Nephron (organoid): ENCODE data around the gene NAAA.

Experiments
- H3K27ac Mint-ChIP-seq, 3 experiments: 2 replicates each; pipeline ENCODE4 v1.8.0; 2020; ENCODE audit warnings: mixed read lengths in 3 of 3, mild to moderate bottlenecking in 2 of 3, moderate library complexity in 1 of 3
- H3K27me3 Mint-ChIP-seq: 2 replicates; pipeline ENCODE4 v1.8.0; 2021; ENCODE audit warnings: low read depth, mild to moderate bottlenecking, moderate library complexity, mixed read lengths
- H3K36me3 Mint-ChIP-seq: 2 replicates; pipeline ENCODE4 v1.8.0; 2020; ENCODE audit warnings: low read depth, mixed read lengths
- H3K4me1 Mint-ChIP-seq: 2 replicates; pipeline ENCODE4 v1.8.0; 2020; ENCODE audit warnings: mixed read lengths
- H3K4me3 Mint-ChIP-seq, 3 experiments: 2 replicates each; pipeline ENCODE4 v1.8.0; 2020; ENCODE audit warnings: mild to moderate bottlenecking in 3 of 3, mixed read lengths in 3 of 3, moderate library complexity in 2 of 3
- H3K9me3 Mint-ChIP-seq: 2 replicates; pipeline ENCODE4 v1.8.0; 2020; ENCODE audit warnings: mixed read lengths
- CTCF ChIP-seq, 3 experiments: fragments of 200-600 bp; sonication (generic); IDR thresholded peaks; one replicate each; pipeline ENCODE4 v1.5.0; 2021; ENCODE audit warnings: antibody characterized with exemption in 3 of 3; ENCODE audit not compliant: unreplicated experiment in 3 of 3

Gene NAAA

GRCh38 chr4:75880278-75880677 is 60.5 kb downstream of the NAAA start:
- TF ChIP-seq CTCF (IDR thresholded peaks at IDR 0.05; ENCODE audit: unreplicated experiment in 3 of 3): no peak
- H3K4me3 Mint-ChIP-seq: no peak overlapping the region
- no peaks in the 10 kb centered on the region for H3K36me3 Mint-ChIP-seq
- H3K9me3 Mint-ChIP-seq: no peaks in the 10 kb centered on the region
- H3K27ac Mint-ChIP-seq: no peak overlapping the region
- H3K27me3 Mint-ChIP-seq: peaks cover 13% of the 10 kb centered on the region
- H3K4me1 Mint-ChIP-seq: no peaks in the 10 kb centered on the region

GRCh38 chr4:75878246-75878756 is 62.5 kb downstream of the NAAA start:
- Mint-ChIP-seq H3K27ac (no peak overlapping the region), H3K36me3 (no peaks in the 10 kb centered on the region), H3K27me3 (peaks cover 16% of the 10 kb centered on the region), H3K9me3 (no peaks in the 10 kb centered on the region), H3K4me1 (no peaks in the 10 kb centered on the region), H3K4me3 (no peak overlapping the region)
- no peak for TF ChIP-seq CTCF (IDR thresholded peaks at IDR 0.05; ENCODE audit: unreplicated experiment in 3 of 3)

GRCh38 chr4:75876218-75876617 is 64.6 kb downstream of the NAAA start:
- H3K27me3 Mint-ChIP-seq: peaks cover 22% of the 10 kb centered on the region
- no peak for TF ChIP-seq CTCF (IDR thresholded peaks at IDR 0.05; ENCODE audit: unreplicated experiment in 3 of 3)
- H3K4me1 Mint-ChIP-seq: no peaks in the 10 kb centered on the region
- no peak overlapping the region for H3K27ac Mint-ChIP-seq
- H3K4me3 Mint-ChIP-seq: no peak overlapping the region
- no peaks in the 10 kb centered on the region for H3K9me3 Mint-ChIP-seq
- no peaks in the 10 kb centered on the region for H3K36me3 Mint-ChIP-seq

- TF ChIP-seq CTCF (IDR thresholded peaks at IDR 0.05; ENCODE audit: unreplicated experiment in 3 of 3): no peak
- H3K27ac Mint-ChIP-seq: no peak overlapping the region
- H3K4me3 Mint-ChIP-seq: no peak overlapping the region
- H3K4me1 Mint-ChIP-seq: no peaks in the 10 kb centered on the region
- no peaks in the 10 kb centered on the region for H3K9me3 Mint-ChIP-seq
- no peaks in the 10 kb centered on the region for H3K36me3 Mint-ChIP-seq
- peaks cover 9% of the 10 kb centered on the region for H3K27me3 Mint-ChIP-seq
Measured at GRCh38 chr4:75869100-75869499, 71.7 kb downstream of the NAAA start.

- H3K27me3 Mint-ChIP-seq: no peaks in the 10 kb centered on the region
Measured at GRCh38 chr4:75867130-75867529, 73.7 kb downstream of the NAAA start.

More at GRCh38 chr4:75867130-75867529, 73.7 kb downstream of the NAAA start:
- H3K9me3 Mint-ChIP-seq: no peaks in the 10 kb centered on the region
- no peaks in the 10 kb centered on the region for H3K4me1 Mint-ChIP-seq
- TF ChIP-seq CTCF (IDR thresholded peaks at IDR 0.05; ENCODE audit: unreplicated experiment in 3 of 3): no peak
- peak overlapping the region; percentile 29 to 63 (median 50) for H3K27ac Mint-ChIP-seq
- H3K4me3 Mint-ChIP-seq: no peak overlapping the region
- H3K36me3 Mint-ChIP-seq: no peaks in the 10 kb centered on the region
